GM23338 (cell line): Measurements from ENCODE around the gene HK2. TPM values are rescaled to one million over a fixed set of nuclear protein-coding genes. Genes with fewer than 3 reads are reported as not detected.

ENCODE experiments used
- ATAC-seq: fragments of 200-7000 bp; cut with Tn5 transposase; 3 replicates; pipeline ENCODE4 v1.9.1; 2020
- DNase-seq: peaks from one replicate; pipeline ENCODE4 v3.0.0-alpha.2; 2015; ENCODE audit warnings: low spot score
- H2AFZ ChIP-seq: fragments of 200-600 bp; sonication (generic); 2 replicates; pipeline ENCODE4 v1.8.0; 2016; ENCODE audit warnings: antibody characterized with exemption, mild to moderate bottlenecking, moderate library complexity
- H3F3A ChIP-seq: fragments of 200-600 bp; sonication (generic); replicated peaks from 2 replicates; pipeline ENCODE4 v1.8.0; 2017; ENCODE audit warnings: antibody characterized with exemption, mixed run types, low read depth
- H3K27ac ChIP-seq: fragments of 200-600 bp; sonication (generic); 2 replicates; pipeline ENCODE4 v1.6.1; 2016; ENCODE audit warnings: low read depth
- H3K27me3 ChIP-seq: fragments of 200-600 bp; sonication (generic); 2 replicates; pipeline ENCODE4 v1.8.0; 2016; ENCODE audit warnings: mild to moderate bottlenecking, mixed run types, moderate library complexity; ENCODE audit not compliant: insufficient read depth
- H3K36me3 ChIP-seq: fragments of 200-600 bp; sonication (generic); 2 replicates; pipeline ENCODE4 v1.8.0; 2016; ENCODE audit warnings: mild to moderate bottlenecking; ENCODE audit not compliant: insufficient read depth
- H3K4me1 ChIP-seq: fragments of 200-600 bp; sonication (generic); 2 replicates; pipeline ENCODE4 v1.8.0; 2016; ENCODE audit warnings: mild to moderate bottlenecking, moderate library complexity; ENCODE audit not compliant: insufficient read depth
- H3K4me2 ChIP-seq: fragments of 200-600 bp; sonication (generic); 2 replicates; pipeline ENCODE4 v1.7.1; 2017; ENCODE audit warnings: mixed run types
- H3K4me3 ChIP-seq: fragments of 200-600 bp; sonication (generic); 2 replicates; pipeline ENCODE4 v1.6.1; 2016; ENCODE audit warnings: mixed run types
- H3K79me2 ChIP-seq: fragments of 200-600 bp; sonication (generic); replicated peaks from 2 replicates; pipeline ENCODE4 v1.8.0; 2017; ENCODE audit warnings: mild to moderate bottlenecking; ENCODE audit not compliant: insufficient read depth
- H3K9me2 ChIP-seq: fragments of 200-600 bp; sonication (generic); 2 replicates; pipeline ENCODE4 v1.8.0; 2017; ENCODE audit not compliant: insufficient read depth
- H4K20me1 ChIP-seq: fragments of 200-600 bp; sonication (generic); replicated peaks from 2 replicates; pipeline ENCODE4 v1.8.0; 2017; ENCODE audit warnings: mild to moderate bottlenecking; ENCODE audit not compliant: insufficient read depth
- H3K27ac Mint-ChIP-seq: 2 replicates; pipeline ENCODE4 v1.8.0; 2020; ENCODE audit warnings: inconsistent platforms, mild to moderate bottlenecking, moderate library complexity, mixed read lengths
- H3K27me3 Mint-ChIP-seq: 3 replicates; pipeline ENCODE4 v1.8.0; 2022; ENCODE audit warnings: low read depth, mild to moderate bottlenecking, moderate library complexity, mixed read lengths, inconsistent platforms; ENCODE audit not compliant: insufficient read depth, poor library complexity
- H3K36me3 Mint-ChIP-seq: 3 replicates; pipeline ENCODE4 v1.8.0; 2021; ENCODE audit warnings: low read depth, mild to moderate bottlenecking, inconsistent platforms, moderate library complexity, mixed read lengths
- H3K4me1 Mint-ChIP-seq: 3 replicates; pipeline ENCODE4 v1.8.0; 2020; ENCODE audit warnings: mild to moderate bottlenecking, inconsistent platforms, mixed read lengths
- H3K4me3 Mint-ChIP-seq: 3 replicates; pipeline ENCODE4 v1.8.0; 2021; ENCODE audit warnings: moderate library complexity, mild to moderate bottlenecking, inconsistent platforms, mixed read lengths
- H3K9me3 Mint-ChIP-seq: 3 replicates; pipeline ENCODE4 v1.8.0; 2020; ENCODE audit warnings: moderate library complexity, mild to moderate bottlenecking, inconsistent platforms, mixed read lengths
- EZH2 ChIP-seq: fragments of 200-600 bp; sonication (generic); IDR thresholded peaks from one replicate; pipeline ENCODE4 v1.8.0; 2017; ENCODE audit warnings: antibody characterized with exemption, mild to moderate bottlenecking, low read depth; ENCODE audit not compliant: unreplicated experiment
- EZH2phosphoT487 ChIP-seq: fragments of 200-600 bp; sonication (generic); IDR thresholded peaks from one replicate; pipeline ENCODE4 v1.8.1; 2018; ENCODE audit warnings: antibody characterized with exemption; ENCODE audit not compliant: unreplicated experiment
- POLR2AphosphoS5 ChIP-seq: IDR thresholded peaks from 2 replicates; pipeline ENCODE4 v1.6.1; 2016; ENCODE audit warnings: antibody characterized with exemption, low read depth
- STAT1 ChIP-seq: IDR thresholded peaks from one replicate; pipeline ENCODE4 v1.6.1; 2016; ENCODE audit warnings: antibody characterized with exemption; ENCODE audit not compliant: unreplicated experiment
- ZNF114 ChIP-seq: fragments of 250-450 bp; sonication (Bioruptor Pico); IDR thresholded peaks from 2 replicates; pipeline ENCODE4 v1.5.0; 2020; ENCODE audit warnings: mild to moderate bottlenecking, moderate library complexity
- polyA plus RNA-seq: library from polyadenylated mRNA; unstranded; fragments of >200 nt; fragmentation: Nextera tagmentation; extraction: Ambion mirVana; gene quantifications from 2 replicates; pipeline ENCODE4 v1.2.1, GENCODE V29; 2016
- total RNA-seq: library from RNA; depleted of rRNA; stranded (reverse); fragments of >200 nt; shearing (Covaris generic); gene quantifications from 2 replicates; pipeline ENCODE4 v1.2.3, GENCODE V29; 2014
- TF ChIP-seq, protein P1 (sequence below): fragments of 250-450 bp; sonication (Bioruptor Pico); IDR thresholded peaks from 2 replicates; pipeline ENCODE4 v1.5.0; 2020; ENCODE audit warnings: mild to moderate bottlenecking, moderate library complexity
- TF ChIP-seq, protein P2 (sequence below): IDR thresholded peaks from one replicate; pipeline ENCODE4 v1.6.1; 2018; ENCODE audit warnings: antibody characterized with exemption; ENCODE audit not compliant: unreplicated experiment
- TF ChIP-seq, protein P3 (sequence below), 2 experiments: fragments of 200-600 bp in 1 of 2; sonication (generic) in 1 of 2; conservative IDR thresholded peaks; 2 replicates each; pipeline versions ENCODE4 v1.5.1 to v1.6.1; 2016 to 2017; ENCODE audit warnings: antibody characterized with exemption in 2 of 2, low read depth in 2 of 2, mild to moderate bottlenecking in 2 of 2, moderate library complexity in 1 of 2

The HK2 gene
- total and polyA plus RNA-seq, 2 experiments from 2014 or later = 23.2 to 54.7 TPM

DNA sequence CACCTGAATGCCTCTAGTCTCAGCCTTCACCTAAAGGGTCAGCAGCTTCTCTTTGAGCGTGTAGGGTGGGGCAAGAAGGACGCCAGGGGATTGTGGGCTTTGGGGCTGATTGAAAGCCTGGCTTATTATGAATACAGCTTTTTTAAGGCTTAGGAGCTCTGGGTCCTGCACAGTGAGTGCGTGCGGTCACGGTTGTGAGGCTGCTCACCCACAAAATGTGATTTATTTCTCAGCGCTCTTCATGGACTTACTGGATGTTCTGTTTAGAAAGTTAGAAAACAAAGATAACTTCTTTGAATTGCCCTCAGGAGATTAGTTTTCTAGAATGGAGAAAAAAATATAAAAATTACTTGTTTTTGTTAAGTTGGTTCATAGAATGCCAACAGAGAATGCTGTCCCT lies 37.5 kb downstream of the HK2 start (continued):
- TF ChIP-seq, protein P1, sequence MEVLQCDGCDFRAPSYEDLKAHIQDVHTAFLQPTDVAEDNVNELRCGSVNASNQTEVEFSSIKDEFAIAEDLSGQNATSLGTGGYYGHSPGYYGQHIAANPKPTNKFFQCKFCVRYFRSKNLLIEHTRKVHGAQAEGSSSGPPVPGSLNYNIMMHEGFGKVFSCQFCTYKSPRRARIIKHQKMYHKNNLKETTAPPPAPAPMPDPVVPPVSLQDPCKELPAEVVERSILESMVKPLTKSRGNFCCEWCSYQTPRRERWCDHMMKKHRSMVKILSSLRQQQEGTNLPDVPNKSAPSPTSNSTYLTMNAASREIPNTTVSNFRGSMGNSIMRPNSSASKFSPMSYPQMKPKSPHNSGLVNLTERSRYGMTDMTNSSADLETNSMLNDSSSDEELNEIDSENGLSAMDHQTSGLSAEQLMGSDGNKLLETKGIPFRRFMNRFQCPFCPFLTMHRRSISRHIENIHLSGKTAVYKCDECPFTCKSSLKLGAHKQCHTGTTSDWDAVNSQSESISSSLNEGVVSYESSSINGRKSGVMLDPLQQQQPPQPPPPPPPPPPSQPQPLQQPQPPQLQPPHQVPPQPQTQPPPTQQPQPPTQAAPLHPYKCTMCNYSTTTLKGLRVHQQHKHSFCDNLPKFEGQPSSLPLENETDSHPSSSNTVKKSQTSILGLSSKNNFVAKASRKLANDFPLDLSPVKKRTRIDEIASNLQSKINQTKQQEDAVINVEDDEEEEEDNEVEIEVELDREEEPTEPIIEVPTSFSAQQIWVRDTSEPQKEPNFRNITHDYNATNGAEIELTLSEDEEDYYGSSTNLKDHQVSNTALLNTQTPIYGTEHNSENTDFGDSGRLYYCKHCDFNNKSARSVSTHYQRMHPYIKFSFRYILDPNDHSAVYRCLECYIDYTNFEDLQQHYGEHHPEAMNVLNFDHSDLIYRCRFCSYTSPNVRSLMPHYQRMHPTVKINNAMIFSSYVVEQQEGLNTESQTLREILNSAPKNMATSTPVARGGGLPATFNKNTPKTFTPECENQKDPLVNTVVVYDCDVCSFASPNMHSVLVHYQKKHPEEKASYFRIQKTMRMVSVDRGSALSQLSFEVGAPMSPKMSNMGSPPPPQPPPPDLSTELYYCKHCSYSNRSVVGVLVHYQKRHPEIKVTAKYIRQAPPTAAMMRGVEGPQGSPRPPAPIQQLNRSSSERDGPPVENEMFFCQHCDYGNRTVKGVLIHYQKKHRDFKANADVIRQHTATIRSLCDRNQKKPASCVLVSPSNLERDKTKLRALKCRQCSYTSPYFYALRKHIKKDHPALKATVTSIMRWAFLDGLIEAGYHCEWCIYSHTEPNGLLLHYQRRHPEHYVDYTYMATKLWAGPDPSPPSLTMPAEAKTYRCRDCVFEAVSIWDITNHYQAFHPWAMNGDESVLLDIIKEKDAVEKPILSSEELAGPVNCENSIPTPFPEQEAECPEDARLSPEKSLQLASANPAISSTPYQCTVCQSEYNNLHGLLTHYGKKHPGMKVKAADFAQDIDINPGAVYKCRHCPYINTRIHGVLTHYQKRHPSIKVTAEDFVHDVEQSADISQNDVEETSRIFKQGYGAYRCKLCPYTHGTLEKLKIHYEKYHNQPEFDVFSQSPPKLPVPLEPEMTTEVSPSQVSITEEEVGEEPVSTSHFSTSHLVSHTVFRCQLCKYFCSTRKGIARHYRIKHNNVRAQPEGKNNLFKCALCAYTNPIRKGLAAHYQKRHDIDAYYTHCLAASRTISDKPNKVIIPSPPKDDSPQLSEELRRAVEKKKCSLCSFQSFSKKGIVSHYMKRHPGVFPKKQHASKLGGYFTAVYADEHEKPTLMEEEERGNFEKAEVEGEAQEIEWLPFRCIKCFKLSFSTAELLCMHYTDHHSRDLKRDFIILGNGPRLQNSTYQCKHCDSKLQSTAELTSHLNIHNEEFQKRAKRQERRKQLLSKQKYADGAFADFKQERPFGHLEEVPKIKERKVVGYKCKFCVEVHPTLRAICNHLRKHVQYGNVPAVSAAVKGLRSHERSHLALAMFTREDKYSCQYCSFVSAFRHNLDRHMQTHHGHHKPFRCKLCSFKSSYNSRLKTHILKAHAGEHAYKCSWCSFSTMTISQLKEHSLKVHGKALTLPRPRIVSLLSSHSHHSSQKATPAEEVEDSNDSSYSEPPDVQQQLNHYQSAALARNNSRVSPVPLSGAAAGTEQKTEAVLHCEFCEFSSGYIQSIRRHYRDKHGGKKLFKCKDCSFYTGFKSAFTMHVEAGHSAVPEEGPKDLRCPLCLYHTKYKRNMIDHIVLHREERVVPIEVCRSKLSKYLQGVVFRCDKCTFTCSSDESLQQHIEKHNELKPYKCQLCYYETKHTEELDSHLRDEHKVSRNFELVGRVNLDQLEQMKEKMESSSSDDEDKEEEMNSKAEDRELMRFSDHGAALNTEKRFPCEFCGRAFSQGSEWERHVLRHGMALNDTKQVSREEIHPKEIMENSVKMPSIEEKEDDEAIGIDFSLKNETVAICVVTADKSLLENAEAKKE (CRISPR knock-in tag) = no peak
- TF ChIP-seq POLR2AphosphoS5 (no peak), EZH2 (no peak), STAT1 (no peak), ZNF114 (CRISPR knock-in tag) (no peak)

DNA sequence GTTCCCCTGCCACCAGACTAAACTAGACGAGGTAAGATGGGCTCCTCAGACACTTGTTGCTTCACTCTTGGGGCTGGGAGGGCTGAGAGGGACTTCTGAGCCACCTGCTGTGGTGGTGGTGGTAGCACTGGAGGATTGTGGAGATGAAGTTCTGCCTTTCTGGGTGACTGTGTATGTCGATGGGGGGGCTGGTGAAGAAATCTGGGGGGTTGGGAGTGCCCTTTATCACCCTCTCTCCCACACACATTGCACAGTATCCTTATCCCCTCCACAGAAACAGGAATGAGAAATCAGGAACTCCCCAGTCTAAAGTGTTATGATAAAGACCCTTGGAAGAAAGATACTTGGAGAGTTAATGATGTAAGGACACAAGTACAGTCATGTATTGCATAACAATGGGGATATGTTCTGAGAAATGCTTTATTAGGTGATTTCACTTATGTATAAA lies 38.5 kb downstream of the HK2 start:
- Histone ChIP-seq H2AFZ (no peak overlapping the region), H3F3A (no peaks in the 10 kb centered on the region), H3K4me3 (no peak overlapping the region), H3K36me3 (peaks cover 28% of the 10 kb centered on the region), H3K27me3 (no peaks in the 10 kb centered on the region), H4K20me1 (peaks cover 15% of the 10 kb centered on the region), H3K4me2 (no peak overlapping the region), H3K79me2 (peaks cover 36% of the 10 kb centered on the region), H3K9me2 (no peaks in the 10 kb centered on the region), H3K27ac (no peak overlapping the region), H3K4me1 (no peaks in the 10 kb centered on the region; the same call in 1 of the 2 replicates)
- DNase-seq (no peak), ATAC-seq (no peak)
- Mint-ChIP-seq H3K9me3 (no peaks in the 10 kb centered on the region), H3K27me3 (peaks cover 3% of the 10 kb centered on the region), H3K36me3 (peaks cover 88% of the 10 kb centered on the region), H3K27ac (0 out of 2 replicates have a peak overlapping the region, but pooled peaks have one; percentile 42), H3K4me1 (peaks cover 21% of the 10 kb centered on the region), H3K4me3 (no peak overlapping the region)
- no peak for TF ChIP-seq EZH2phosphoT487
- no peak for TF ChIP-seq STAT1
- TF ChIP-seq POLR2AphosphoS5 = no peak
- no peak for TF ChIP-seq EZH2
- TF ChIP-seq, protein P2, sequence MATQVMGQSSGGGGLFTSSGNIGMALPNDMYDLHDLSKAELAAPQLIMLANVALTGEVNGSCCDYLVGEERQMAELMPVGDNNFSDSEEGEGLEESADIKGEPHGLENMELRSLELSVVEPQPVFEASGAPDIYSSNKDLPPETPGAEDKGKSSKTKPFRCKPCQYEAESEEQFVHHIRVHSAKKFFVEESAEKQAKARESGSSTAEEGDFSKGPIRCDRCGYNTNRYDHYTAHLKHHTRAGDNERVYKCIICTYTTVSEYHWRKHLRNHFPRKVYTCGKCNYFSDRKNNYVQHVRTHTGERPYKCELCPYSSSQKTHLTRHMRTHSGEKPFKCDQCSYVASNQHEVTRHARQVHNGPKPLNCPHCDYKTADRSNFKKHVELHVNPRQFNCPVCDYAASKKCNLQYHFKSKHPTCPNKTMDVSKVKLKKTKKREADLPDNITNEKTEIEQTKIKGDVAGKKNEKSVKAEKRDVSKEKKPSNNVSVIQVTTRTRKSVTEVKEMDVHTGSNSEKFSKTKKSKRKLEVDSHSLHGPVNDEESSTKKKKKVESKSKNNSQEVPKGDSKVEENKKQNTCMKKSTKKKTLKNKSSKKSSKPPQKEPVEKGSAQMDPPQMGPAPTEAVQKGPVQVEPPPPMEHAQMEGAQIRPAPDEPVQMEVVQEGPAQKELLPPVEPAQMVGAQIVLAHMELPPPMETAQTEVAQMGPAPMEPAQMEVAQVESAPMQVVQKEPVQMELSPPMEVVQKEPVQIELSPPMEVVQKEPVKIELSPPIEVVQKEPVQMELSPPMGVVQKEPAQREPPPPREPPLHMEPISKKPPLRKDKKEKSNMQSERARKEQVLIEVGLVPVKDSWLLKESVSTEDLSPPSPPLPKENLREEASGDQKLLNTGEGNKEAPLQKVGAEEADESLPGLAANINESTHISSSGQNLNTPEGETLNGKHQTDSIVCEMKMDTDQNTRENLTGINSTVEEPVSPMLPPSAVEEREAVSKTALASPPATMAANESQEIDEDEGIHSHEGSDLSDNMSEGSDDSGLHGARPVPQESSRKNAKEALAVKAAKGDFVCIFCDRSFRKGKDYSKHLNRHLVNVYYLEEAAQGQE = no peak
- TF ChIP-seq, protein P3, sequence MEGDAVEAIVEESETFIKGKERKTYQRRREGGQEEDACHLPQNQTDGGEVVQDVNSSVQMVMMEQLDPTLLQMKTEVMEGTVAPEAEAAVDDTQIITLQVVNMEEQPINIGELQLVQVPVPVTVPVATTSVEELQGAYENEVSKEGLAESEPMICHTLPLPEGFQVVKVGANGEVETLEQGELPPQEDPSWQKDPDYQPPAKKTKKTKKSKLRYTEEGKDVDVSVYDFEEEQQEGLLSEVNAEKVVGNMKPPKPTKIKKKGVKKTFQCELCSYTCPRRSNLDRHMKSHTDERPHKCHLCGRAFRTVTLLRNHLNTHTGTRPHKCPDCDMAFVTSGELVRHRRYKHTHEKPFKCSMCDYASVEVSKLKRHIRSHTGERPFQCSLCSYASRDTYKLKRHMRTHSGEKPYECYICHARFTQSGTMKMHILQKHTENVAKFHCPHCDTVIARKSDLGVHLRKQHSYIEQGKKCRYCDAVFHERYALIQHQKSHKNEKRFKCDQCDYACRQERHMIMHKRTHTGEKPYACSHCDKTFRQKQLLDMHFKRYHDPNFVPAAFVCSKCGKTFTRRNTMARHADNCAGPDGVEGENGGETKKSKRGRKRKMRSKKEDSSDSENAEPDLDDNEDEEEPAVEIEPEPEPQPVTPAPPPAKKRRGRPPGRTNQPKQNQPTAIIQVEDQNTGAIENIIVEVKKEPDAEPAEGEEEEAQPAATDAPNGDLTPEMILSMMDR (conservative IDR thresholded peaks at IDR 0.05; ENCODE audit: low read depth in 2 of 2) = no peak
